Skeletal muscle satellite cell (primary cell): ENCODE data around the gene TBX2.

Experiments used
- H3K27me3 ChIP-seq: 2 replicates; pipeline ENCODE4 v1.7.0; 2013; ENCODE audit warnings: low read length; ENCODE audit not compliant: control insufficient read depth, insufficient read depth
- H3K36me3 ChIP-seq: 2 replicates; pipeline ENCODE4 v1.7.0; 2013; ENCODE audit warnings: mild to moderate bottlenecking, control low read depth, low read length; ENCODE audit not compliant: insufficient read depth
- H3K4me1 ChIP-seq: 2 replicates; pipeline ENCODE4 v1.7.0; 2013; ENCODE audit warnings: low read length; ENCODE audit not compliant: control insufficient read depth, insufficient read depth
- H3K4me2 ChIP-seq: 2 replicates; pipeline ENCODE4 v1.7.0; 2013; ENCODE audit warnings: mild to moderate bottlenecking, low read length
- H3K4me3 ChIP-seq: 2 replicates; pipeline ENCODE4 v1.7.0; 2013; ENCODE audit warnings: low read length
- H3K9ac ChIP-seq: 2 replicates; pipeline ENCODE4 v1.7.0; 2013; ENCODE audit warnings: mild to moderate bottlenecking, low read depth, low read length, moderate library complexity
- H3K9me3 ChIP-seq: replicated peaks from 2 replicates; pipeline ENCODE4 v1.7.0; 2013; ENCODE audit warnings: mild to moderate bottlenecking, control low read depth, low read length

The TBX2 gene

GRCh38 chr17:61406971-61407911 is 7.6 kb downstream of the TBX2 start:
- no peak overlapping the region for H3K4me3 ChIP-seq
- peaks cover 39% of the 10 kb centered on the region for H3K4me1 ChIP-seq
- H3K9ac ChIP-seq = no peak overlapping the region
- no peaks in the 10 kb centered on the region for H3K27me3 ChIP-seq
- no peaks in the 10 kb centered on the region for H3K9me3 ChIP-seq
- H3K36me3 ChIP-seq = peaks cover 50% of the 10 kb centered on the region
- no peak overlapping the region for H3K4me2 ChIP-seq

GRCh38 chr17:61408151-61409041 is 8.8 kb downstream of the TBX2 start:
- Histone ChIP-seq H3K4me1 (peaks cover 41% of the 10 kb centered on the region), H3K4me3 (no peak overlapping the region), H3K36me3 (peaks cover 44% of the 10 kb centered on the region), H3K4me2 (peak overlapping the region; percentile 93), H3K9ac (peak overlapping the region; percentile 78), H3K27me3 (no peaks in the 10 kb centered on the region), H3K9me3 (no peaks in the 10 kb centered on the region)

DNA sequence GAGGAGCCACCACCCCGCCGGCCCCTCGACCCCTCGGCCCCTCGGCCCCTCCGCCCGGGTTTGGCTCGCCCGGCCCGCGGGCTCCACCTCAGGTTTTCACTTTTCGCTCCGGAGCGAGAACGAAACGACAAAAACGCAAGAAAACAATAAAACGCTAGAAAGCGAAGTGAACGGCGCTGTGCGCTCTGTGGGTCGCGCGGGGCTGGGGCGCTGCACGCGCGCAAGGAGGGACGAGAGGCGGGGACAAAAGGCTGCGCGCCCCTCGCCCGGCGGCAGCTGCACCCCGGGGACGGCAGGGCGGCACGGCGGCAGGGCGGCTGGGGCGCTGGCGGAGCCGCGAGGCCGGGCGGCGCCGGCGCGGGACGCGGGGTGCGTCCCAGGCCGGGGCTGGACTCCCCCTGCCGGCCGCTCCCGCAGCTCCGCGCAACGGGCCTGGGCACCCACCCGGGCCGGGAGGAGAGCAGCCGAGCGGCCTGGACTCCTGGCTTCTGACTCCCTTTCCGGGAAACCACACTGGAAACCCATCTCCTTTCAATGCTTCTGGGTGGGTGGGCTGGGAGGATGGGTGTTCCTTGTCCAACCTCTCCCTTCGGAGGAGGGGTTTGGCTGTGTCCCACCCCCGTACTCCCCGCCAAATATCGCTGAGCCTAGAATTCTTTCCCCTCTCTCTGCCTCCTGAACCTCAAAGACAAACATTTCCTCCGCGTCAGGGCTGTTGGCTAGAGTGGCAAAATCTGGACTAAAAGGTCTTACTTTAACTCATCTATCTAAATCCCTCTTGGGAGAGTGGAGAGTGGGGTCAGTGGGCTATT is 9.9 kb downstream of the TBX2 start:
- Histone ChIP-seq H3K9ac (peak overlapping the region; percentile 78), H3K27me3 (no peaks in the 10 kb centered on the region), H3K4me1 (peaks cover 31% of the 10 kb centered on the region), H3K36me3 (peaks cover 33% of the 10 kb centered on the region), H3K4me2 (peak overlapping the region; percentile 93), H3K9me3 (no peaks in the 10 kb centered on the region), H3K4me3 (peak overlapping the region; percentile 76)

DNA sequence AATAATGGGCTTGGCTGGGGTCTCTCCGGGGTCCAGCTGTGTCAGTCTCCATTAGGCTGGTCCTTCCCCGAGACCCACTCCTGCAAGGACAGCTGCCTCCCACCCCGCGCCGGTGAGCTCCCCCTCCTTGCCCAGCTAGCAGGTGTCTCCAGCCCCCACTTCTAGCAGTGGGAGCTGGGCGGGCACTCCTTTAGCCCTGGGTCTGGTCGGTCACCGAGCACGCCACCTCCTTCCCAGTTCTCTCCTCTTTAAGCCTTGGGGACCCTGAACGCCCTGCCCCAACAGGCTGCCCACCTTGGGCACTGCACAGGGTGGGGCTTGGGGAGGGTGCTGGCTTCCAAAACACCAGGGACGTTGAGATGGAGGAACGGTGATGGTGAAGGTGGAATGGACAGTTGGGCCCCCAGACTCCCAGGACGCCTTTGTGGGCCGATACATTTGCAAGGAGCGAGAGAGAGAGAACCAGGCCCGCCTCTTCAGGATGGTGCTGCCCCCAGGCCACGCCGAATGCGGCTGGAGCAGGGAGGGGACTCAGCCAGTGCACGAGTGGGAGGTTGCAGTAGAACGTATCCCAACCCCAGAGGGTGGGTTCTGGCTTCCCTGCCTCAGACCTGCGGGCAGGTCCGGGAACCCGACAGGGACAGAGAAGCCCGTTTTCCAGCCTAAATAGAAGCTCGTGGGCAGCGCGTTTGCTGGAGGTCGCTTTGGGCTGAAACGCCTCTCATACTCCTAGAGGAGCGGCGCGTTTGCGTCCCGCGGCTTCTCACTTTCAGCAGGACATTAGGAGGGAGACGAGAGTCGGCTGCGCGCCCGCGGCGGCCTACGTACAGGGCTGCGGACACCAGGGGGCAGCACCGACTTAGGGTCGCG is 10.7 kb downstream of the TBX2 start:
- Histone ChIP-seq H3K27me3 (no peaks in the 10 kb centered on the region), H3K9me3 (no peaks in the 10 kb centered on the region), H3K9ac (peak overlapping the region; percentile 78), H3K4me3 (no peak overlapping the region), H3K4me2 (peak overlapping the region; percentile 99), H3K4me1 (peaks cover 30% of the 10 kb centered on the region), H3K36me3 (peaks cover 25% of the 10 kb centered on the region)

DNA sequence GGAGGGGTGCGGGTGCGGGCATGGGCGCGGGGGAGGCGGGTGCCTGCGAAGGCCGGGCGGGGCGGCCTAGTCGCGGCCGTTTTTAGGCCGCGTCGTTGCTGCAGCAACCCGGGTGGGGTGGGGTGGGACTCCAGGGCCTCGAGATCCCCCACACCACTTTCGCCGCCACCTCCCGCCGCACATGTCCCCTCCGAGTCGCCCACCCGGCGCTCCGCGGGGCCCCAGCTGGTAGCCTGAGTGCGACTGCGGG is 11.3 kb downstream of the TBX2 start:
- Histone ChIP-seq H3K9ac (peak overlapping the region; percentile 90), H3K4me1 (peaks cover 30% of the 10 kb centered on the region), H3K4me3 (peak overlapping the region; percentile 86)

GRCh38 chr17:61411261-61412142 is 11.9 kb downstream of the TBX2 start:
- H3K9me3 ChIP-seq = no peaks in the 10 kb centered on the region
- peaks cover 15% of the 10 kb centered on the region for H3K36me3 ChIP-seq
- peak overlapping the region; percentile 99 for H3K4me2 ChIP-seq
- H3K4me1 ChIP-seq = peaks cover 30% of the 10 kb centered on the region
- H3K4me3 ChIP-seq = peak overlapping the region; percentile 86
- H3K27me3 ChIP-seq = no peaks in the 10 kb centered on the region
- peak overlapping the region; percentile 90 for H3K9ac ChIP-seq

More for the DNA sequence above, 11.3 kb downstream of the TBX2 start:
- H3K27me3 ChIP-seq = no peaks in the 10 kb centered on the region
- H3K36me3 ChIP-seq = peaks cover 20% of the 10 kb centered on the region
- peak overlapping the region; percentile 99 for H3K4me2 ChIP-seq
- H3K9me3 ChIP-seq = no peaks in the 10 kb centered on the region

GRCh38 chr17:61412143-61412859 is 12.7 kb downstream of the TBX2 start:
- Histone ChIP-seq H3K36me3 (peaks cover 7% of the 10 kb centered on the region), H3K4me3 (peak overlapping the region; percentile 86), H3K4me2 (peak overlapping the region; percentile 99), H3K9me3 (no peaks in the 10 kb centered on the region), H3K4me1 (peaks cover 30% of the 10 kb centered on the region), H3K27me3 (no peaks in the 10 kb centered on the region), H3K9ac (peak overlapping the region; percentile 90)

DNA sequence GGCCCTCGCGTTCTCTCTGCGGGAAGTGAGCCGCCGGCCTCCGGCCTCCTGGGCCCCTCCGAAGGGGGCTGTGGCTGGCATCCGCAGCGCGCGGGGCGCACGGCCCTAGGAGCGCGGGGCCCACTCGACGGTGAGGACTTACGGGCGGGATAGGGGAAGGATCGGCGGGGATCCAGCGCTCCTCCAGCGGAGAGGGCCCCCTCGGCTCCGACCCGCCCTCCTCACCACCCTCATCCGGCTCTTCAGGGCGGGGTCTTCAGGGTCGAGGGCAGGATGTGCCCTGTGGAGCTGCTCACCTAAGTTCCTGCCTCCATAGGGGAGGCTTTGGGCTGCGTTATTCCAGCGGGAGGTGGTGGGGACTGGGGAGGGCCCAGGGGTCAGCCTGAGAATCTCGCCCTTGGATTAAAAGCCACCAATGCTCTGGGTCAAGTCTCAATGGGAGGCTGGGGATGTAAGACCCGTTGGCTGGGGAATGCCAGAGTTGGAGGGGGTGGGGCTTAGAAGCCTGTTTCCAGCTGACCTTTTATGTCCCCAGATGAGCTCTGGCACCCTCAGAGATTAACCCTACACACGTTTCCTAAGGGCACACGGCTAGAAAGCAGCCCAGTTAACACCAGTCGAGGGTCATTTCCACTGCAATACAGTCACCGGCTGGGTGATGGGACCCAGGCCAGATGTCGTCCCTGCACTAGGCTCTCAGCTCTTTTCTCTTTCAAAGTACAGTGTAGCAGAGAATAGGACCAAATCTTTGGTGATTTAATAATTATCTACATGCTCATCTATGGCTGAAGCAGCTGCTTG is 13.4 kb downstream of the TBX2 start:
- peak overlapping the region; percentile 86 for H3K4me3 ChIP-seq
- H3K4me1 ChIP-seq = peaks cover 30% of the 10 kb centered on the region
- H3K36me3 ChIP-seq = peaks cover 4% of the 10 kb centered on the region
- no peaks in the 10 kb centered on the region for H3K9me3 ChIP-seq
- no peaks in the 10 kb centered on the region for H3K27me3 ChIP-seq
- peak overlapping the region; percentile 99 for H3K4me2 ChIP-seq
- peak overlapping the region; percentile 90 for H3K9ac ChIP-seq

- no peaks in the 10 kb centered on the region for H3K27me3 ChIP-seq
- peak overlapping the region; percentile 99 for H3K4me2 ChIP-seq
- no peaks in the 10 kb centered on the region for H3K9me3 ChIP-seq
- H3K4me1 ChIP-seq = peaks cover 27% of the 10 kb centered on the region
- H3K4me3 ChIP-seq = peak overlapping the region; percentile 86
- peaks cover under 1% of the 10 kb centered on the region for H3K36me3 ChIP-seq
- no peak overlapping the region for H3K9ac ChIP-seq
These were observed 14.1 kb downstream of the TBX2 start for GRCh38 chr17:61413661-61414126.
